ENCODE results near the gene COL6A3. TPM values are rescaled to one million over a fixed set of nuclear protein-coding genes. Genes with fewer than 3 reads are reported as not detected.

The COL6A3 gene
- total and polyA plus RNA-seq, 11 donors = 17.4 to 290 (median 87.3) TPM

GRCh38 chr2:237447496-237447895 lies 33.5 kb upstream of the COL6A3 start:
- Histone ChIP-seq H3K4me1 (peaks cover 0 to 43% (median 29%) of the 10 kb centered on the region in 12 donors), H3K36me3 (no peaks in the 10 kb centered on the region), H3K27me3 (no peaks in the 10 kb centered on the region), H3K27ac (no peak overlapping the region), H3K9me3 (no peaks in the 10 kb centered on the region), H3K4me3 (no peak overlapping the region)
- intact Hi-C loops (cut with DNase I) = no loop called here
- no peak for TF ChIP-seq CTCF (IDR thresholded peaks at IDR 0.05)
- no peak for TF ChIP-seq POLR2A (IDR thresholded peaks at IDR 0.05)
- no peak for ATAC-seq
- no peak for DNase-seq
- WGBS, 4 donors = 96 to 99% (median 97%) methylated on average over 11 of the region's 11 CpGs

GRCh38 chr2:237446338-237446665 lies 32.3 kb upstream of the COL6A3 start:
- no peak overlapping the region for H3K4me3 ChIP-seq
- intact Hi-C loops (cut with DNase I) = no loop called here
- 85 to 95% (median 89%) methylated on average over 4 to 6 of the region's 6 CpGs for WGBS, 4 donors

GRCh38 chr2:237445611-237446337 lies 31.8 kb upstream of the COL6A3 start:
- DNase-seq = no peak
- TF ChIP-seq CTCF (IDR thresholded peaks at IDR 0.05) (no peak), POLR2A (IDR thresholded peaks at IDR 0.05) (no peak)

More at GRCh38 chr2:237446338-237446665, 32.3 kb upstream of the COL6A3 start:
- Histone ChIP-seq H3K36me3 (no peaks in the 10 kb centered on the region), H3K27ac (peak overlapping the region in 1 of 12 donors; percentile 38), H3K4me1 (peaks cover 0 to 34% (median 20%) of the 10 kb centered on the region in 12 donors), H3K27me3 (no peaks in the 10 kb centered on the region), H3K9me3 (no peaks in the 10 kb centered on the region)
- no peak for TF ChIP-seq POLR2A (IDR thresholded peaks at IDR 0.05)
- TF ChIP-seq CTCF (IDR thresholded peaks at IDR 0.05) = no peak
- DNase-seq = no peak
- peak in 2 of 4 donors; percentile 8 to 10 for ATAC-seq

GRCh38 chr2:237444071-237444470 lies 30.1 kb upstream of the COL6A3 start:
- intact Hi-C loops (cut with DNase I) = no loop called here
- Histone ChIP-seq H3K9me3 (peaks cover 0 to 9% (median 0%) of the 10 kb centered on the region in 12 donors), H3K27me3 (no peaks in the 10 kb centered on the region), H3K4me1 (peaks cover 0 to 12% (median 7%) of the 10 kb centered on the region in 12 donors), H3K36me3 (no peaks in the 10 kb centered on the region), H3K4me3 (no peak overlapping the region), H3K27ac (no peak overlapping the region)
- DNase-seq = no peak
- WGBS, 4 donors = 59 to 88% (median 80%) methylated on average over 2 of the region's 2 CpGs
- no peak for ATAC-seq
- TF ChIP-seq POLR2A (IDR thresholded peaks at IDR 0.05) (no peak), CTCF (IDR thresholded peaks at IDR 0.05) (no peak)

More at GRCh38 chr2:237445611-237446337, 31.8 kb upstream of the COL6A3 start:
- intact Hi-C loops (cut with DNase I) = no loop called here
- Histone ChIP-seq H3K36me3 (no peaks in the 10 kb centered on the region), H3K9me3 (no peaks in the 10 kb centered on the region), H3K4me1 (peaks cover 0 to 29% (median 19%) of the 10 kb centered on the region in 12 donors), H3K4me3 (no peak overlapping the region), H3K27me3 (no peaks in the 10 kb centered on the region), H3K27ac (peak overlapping the region in 1 of 12 donors; percentile 38)
- no peak for ATAC-seq
- WGBS, 4 donors = 91 to 93% (median 92%) methylated on average over 13 to 26 of the region's 26 CpGs
